ENCODE results near the gene CCN6.

The CCN6 gene

DNA sequence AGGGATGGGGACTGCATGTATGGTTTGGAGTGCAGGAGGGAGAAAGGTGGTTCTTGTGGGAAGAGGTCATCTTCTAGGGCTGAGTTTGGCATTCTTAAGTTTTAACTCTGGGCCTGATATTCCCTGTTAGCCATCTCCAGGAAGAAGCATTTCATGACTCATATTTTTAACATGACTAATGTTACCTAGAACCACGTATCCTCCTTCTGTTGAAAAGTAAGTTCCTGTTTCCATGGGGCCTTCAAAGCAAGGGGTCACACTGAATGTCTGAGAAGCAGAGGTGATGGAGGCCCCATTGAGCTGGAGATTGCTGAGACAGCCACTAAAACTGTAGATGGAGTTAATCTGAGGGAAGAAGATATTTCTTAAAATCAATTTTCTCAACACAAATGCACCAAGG lies 63.6 kb downstream of the CCN6 start:
- DNase-seq (ENCODE audit: low read depth in 2 of 2) = no peak

DNA sequence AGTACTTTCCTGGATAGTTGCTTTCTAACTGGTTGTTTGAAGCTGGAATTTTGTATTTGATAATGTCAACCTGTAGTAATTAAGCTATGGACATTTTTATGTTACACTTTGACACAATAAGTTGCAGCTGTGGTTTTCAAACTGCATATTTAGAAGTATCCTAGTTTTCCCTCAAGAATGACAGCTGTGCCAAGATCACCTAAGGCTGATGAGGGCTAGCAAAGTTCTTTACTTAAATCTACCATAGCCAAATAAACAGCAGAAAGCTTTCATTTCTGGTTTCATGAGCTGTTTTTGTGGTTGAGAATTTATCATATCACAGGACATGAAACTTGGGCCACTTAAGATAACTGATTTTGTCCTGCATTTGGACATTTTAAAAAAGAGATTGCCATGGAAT lies 64.1 kb downstream of the CCN6 start:
- no peak for DNase-seq (ENCODE audit: low read depth in 2 of 2)

All from stimulated activated CD4-positive, alpha-beta T cell treated with anti-CD3 and anti-CD28 coated beads, Interleukin-1b, Interleukin-23, amount 100 ng/mL, for 4 hours (primary cell).